NCI-H446 (cell line): ENCODE data around the gene ZKSCAN1.

Experiments
- DNase-seq, 2 experiments: peaks; one replicate each; lab custom pipeline; 2025; lab: John Stamatoyannopoulos, UW

Gene ZKSCAN1

GRCh38 chr7:100040575-100040974, 25.2 kb downstream of the ZKSCAN1 start:
- DNase-seq, result no peak

- no peak for DNase-seq
These were observed 29.3 kb downstream of the ZKSCAN1 start for GRCh38 chr7:100044718-100045117.

GRCh38 chr7:100048680-100049079, 33.3 kb downstream of the ZKSCAN1 start:
- no peak for DNase-seq

- peak; percentile 67 to 79 for DNase-seq
These were observed 34.3 kb downstream of the ZKSCAN1 start, which contains the start of gene ZSCAN21 for GRCh38 chr7:100049441-100050291. TSS of gene ZSCAN21 (plus strand) at chr7:100049774. CDS start at chr7:100057007, 7,233 bp downstream.

- no peak for DNase-seq
These were observed 36.2 kb downstream of the ZKSCAN1 start for GRCh38 chr7:100051611-100052010.

- DNase-seq, result peak in 1 of 2 experiments; percentile 37
These were observed 37.8 kb downstream of the ZKSCAN1 start for GRCh38 chr7:100053215-100053614.

GRCh38 chr7:100057006-100057405, 41.6 kb downstream of the ZKSCAN1 start:
- DNase-seq, result no peak

GRCh38 chr7:100059251-100059739, 43.9 kb downstream of the ZKSCAN1 start:
- DNase-seq, result no peak

GRCh38 chr7:100061518-100062193, 46.3 kb downstream of the ZKSCAN1 start:
- no peak for DNase-seq

GRCh38 chr7:100063376-100063775, 48.0 kb downstream of the ZKSCAN1 start:
- no peak for DNase-seq

GRCh38 chr7:100064162-100064561, 48.8 kb downstream of the ZKSCAN1 start:
- no peak for DNase-seq

GRCh38 chr7:100065452-100066186, 50.2 kb downstream of the ZKSCAN1 start:
- DNase-seq, result no peak

GRCh38 chr7:100066953-100067352, 51.6 kb downstream of the ZKSCAN1 start:
- DNase-seq, result no peak

GRCh38 chr7:100069991-100070390, 54.6 kb downstream of the ZKSCAN1 start:
- no peak for DNase-seq

GRCh38 chr7:100071018-100071723, 55.8 kb downstream of the ZKSCAN1 start:
- no peak for DNase-seq

GRCh38 chr7:100072462-100072861, 57.1 kb downstream of the ZKSCAN1 start:
- no peak for DNase-seq

GRCh38 chr7:100074841-100075240, 59.4 kb downstream of the ZKSCAN1 start:
- no peak for DNase-seq

GRCh38 chr7:100075418-100075817, 60.0 kb downstream of the ZKSCAN1 start:
- no peak for DNase-seq

- no peak for DNase-seq
These were observed 61.8 kb downstream of the ZKSCAN1 start for GRCh38 chr7:100077205-100077604.

- DNase-seq, result no peak
These were observed 63.7 kb downstream of the ZKSCAN1 start for GRCh38 chr7:100079024-100079560.

- no peak for DNase-seq
These were observed 65.6 kb downstream of the ZKSCAN1 start for GRCh38 chr7:100080907-100081534.
